DOHH2 (cell line): ENCODE results near the gene MED13.

ENCODE experiments used
- CTCF ChIP-seq: fragments of 200-600 bp; sonication (generic); IDR thresholded peaks from one replicate; pipeline ENCODE4 v1.5.1; 2014; ENCODE audit warnings: antibody characterized with exemption, mild to moderate bottlenecking, low read depth, low read length; ENCODE audit not compliant: poor library complexity, severe bottlenecking
- EZH2phosphoT487 ChIP-seq: fragments of 200-600 bp; sonication (generic); IDR thresholded peaks from 2 replicates; pipeline ENCODE4 v1.6.1; 2017; ENCODE audit warnings: borderline replicate concordance, mild to moderate bottlenecking, antibody characterized with exemption, low read length, moderate library complexity, mixed read lengths

- no peak for TF ChIP-seq CTCF
- TF ChIP-seq EZH2phosphoT487: no peak
Observed at GRCh38 chr17:62032480-62032879, 32.6 kb downstream of the MED13 start.
